ENCODE data around the gene SREK1IP1. TPM values are rescaled to one million over a fixed set of nuclear protein-coding genes. Genes with fewer than 3 reads are reported as not detected.
A peak's percentile ranks its signal among the peaks of the same experiment; 100 is the strongest.

The SREK1IP1 gene
- total RNA-seq, 1 experiment from 2014 or later, result 31.7 TPM

GRCh38 chr5:64685866-64686265 lies 82.6 kb downstream of the SREK1IP1 start:
- no peak overlapping the region for H3K27ac ChIP-seq (ENCODE audit: low read depth, low read length, poor library complexity, severe bottlenecking)
- H3K4me3 ChIP-seq (ENCODE audit: low read depth, low read length, poor library complexity, severe bottlenecking), result no peak overlapping the region
- no peaks in the 10 kb centered on the region for H3K36me3 ChIP-seq (ENCODE audit: insufficient read depth, low read length, poor library complexity, severe bottlenecking)
- H3K27me3 ChIP-seq (replicated peaks; ENCODE audit: insufficient read depth, low read depth, low read length, poor library complexity), result peaks cover 30% of the 10 kb centered on the region
- DNase-seq (ENCODE audit: low spot score), result no peak
- ChIA-PET POLR2A (ENCODE audit: low non-redundant PET) (no interaction called here), CTCF (no interaction called here)
- intact Hi-C loops (cut with micrococcal nuclease; ENCODE audit: unreplicated experiment), result no loop called here
- BruUV-seq (replicated peaks), result no TSS peak
- no peak for TF ChIP-seq EZH2 (IDR thresholded peaks at IDR 0.05; ENCODE audit: borderline replicate concordance, low read depth, low read length, poor library complexity, severe bottlenecking)
- TF ChIP-seq CTCF (conservative IDR thresholded peaks at IDR 0.05; ENCODE audit: low read depth, low read length), result no peak
- no peaks in the 10 kb centered on the region for H3K9me3 ChIP-seq (ENCODE audit: low read depth, low read length, poor library complexity, severe bottlenecking)
- H3K4me1 ChIP-seq (ENCODE audit: insufficient read depth, low read length, poor library complexity, severe bottlenecking), result no peaks in the 10 kb centered on the region

GRCh38 chr5:64682608-64683007 lies 85.9 kb downstream of the SREK1IP1 start:
- Histone ChIP-seq H3K4me1 (ENCODE audit: insufficient read depth, low read length, poor library complexity, severe bottlenecking) (no peaks in the 10 kb centered on the region), H3K27ac (ENCODE audit: low read depth, low read length, poor library complexity, severe bottlenecking) (no peak overlapping the region), H3K4me3 (ENCODE audit: low read depth, low read length, poor library complexity, severe bottlenecking) (no peak overlapping the region), H3K36me3 (ENCODE audit: insufficient read depth, low read length, poor library complexity, severe bottlenecking) (no peaks in the 10 kb centered on the region), H3K27me3 (replicated peaks; ENCODE audit: insufficient read depth, low read depth, low read length, poor library complexity) (peaks cover under 1% of the 10 kb centered on the region), H3K9me3 (ENCODE audit: low read depth, low read length, poor library complexity, severe bottlenecking) (no peaks in the 10 kb centered on the region)
- BruUV-seq (replicated peaks), result no TSS peak
- ChIA-PET CTCF (no interaction called here), POLR2A (ENCODE audit: low non-redundant PET) (no interaction called here)
- TF ChIP-seq EZH2 (IDR thresholded peaks at IDR 0.05; ENCODE audit: borderline replicate concordance, low read depth, low read length, poor library complexity, severe bottlenecking) (no peak), CTCF (conservative IDR thresholded peaks at IDR 0.05; ENCODE audit: low read depth, low read length) (peak; percentile 29)
- DNase-seq (ENCODE audit: low spot score), result no peak
- intact Hi-C loops (cut with micrococcal nuclease; ENCODE audit: unreplicated experiment), result loop anchor here (5.0 kb wide), 1 partner anchor 45 kb away; no protein-coding TSS in a partner anchor

GRCh38 chr5:64680289-64680688 lies 88.2 kb downstream of the SREK1IP1 start:
- TF ChIP-seq EZH2 (IDR thresholded peaks at IDR 0.05; ENCODE audit: borderline replicate concordance, low read depth, low read length, poor library complexity, severe bottlenecking) (no peak), CTCF (conservative IDR thresholded peaks at IDR 0.05; ENCODE audit: low read depth, low read length) (peak; percentile 46)
- H3K27me3 ChIP-seq (replicated peaks; ENCODE audit: insufficient read depth, low read depth, low read length, poor library complexity), result no peaks in the 10 kb centered on the region
- POLR2A ChIA-PET (ENCODE audit: low non-redundant PET), result no interaction called here
- no peak overlapping the region for H3K27ac ChIP-seq (ENCODE audit: low read depth, low read length, poor library complexity, severe bottlenecking)
- H3K4me3 ChIP-seq (ENCODE audit: low read depth, low read length, poor library complexity, severe bottlenecking), result no peak overlapping the region
- intact Hi-C loops (cut with micrococcal nuclease; ENCODE audit: unreplicated experiment), result loop anchor here (5.0 kb wide), 1 partner anchor 43 kb away; no protein-coding TSS in a partner anchor
- H3K36me3 ChIP-seq (ENCODE audit: insufficient read depth, low read length, poor library complexity, severe bottlenecking), result no peaks in the 10 kb centered on the region
- H3K4me1 ChIP-seq (ENCODE audit: insufficient read depth, low read length, poor library complexity, severe bottlenecking), result no peaks in the 10 kb centered on the region
- DNase-seq (ENCODE audit: low spot score), result peak; percentile 40
- no peaks in the 10 kb centered on the region for H3K9me3 ChIP-seq (ENCODE audit: low read depth, low read length, poor library complexity, severe bottlenecking)
- no TSS peak for BruUV-seq (replicated peaks)
- CTCF ChIA-PET, result no interaction called here
